IMR-90 (cell line): ENCODE data around the gene ITPKC. TPM values are rescaled to one million over a fixed set of nuclear protein-coding genes. Genes with fewer than 3 reads are reported as not detected.

Experiments used
- ATAC-seq: fragments of 200-7000 bp; cut with Tn5 transposase; 2 replicates; pipeline ENCODE4 v1.9.1; 2020; ENCODE audit warnings: low read depth, mild to moderate bottlenecking, moderate library complexity
- BruUV-seq: library from RNA; stranded (reverse); fragments of 400-500 nt; replicated peaks from 2 replicates; lab custom pipeline; 2021; lab: Mats Ljungman, UMichigan
- CTCF ChIA-PET: fragments of 300-600 bp; formaldehyde crosslinking; extraction: SDS; loops from one replicate; lab custom pipeline; 2021; ENCODE audit warnings: antibody characterized with exemption; lab: Yijun Ruan, JAX
- POLR2A ChIA-PET: fragments of 300-600 bp; sonication (Branson Sonifier 250); formaldehyde crosslinking; loops from one replicate; lab custom pipeline; 2022; ENCODE audit warnings: antibody characterized with exemption; ENCODE audit not compliant: unreplicated experiment; lab: Charles Lee
- DNase-seq: peaks from one replicate; pipeline ENCODE4 v3.0.0; 2013
- H2AFZ ChIP-seq: replicated peaks from 2 replicates; pipeline ENCODE3; 2013; ENCODE audit warnings: low read length, mild to moderate bottlenecking; ENCODE audit not compliant: poor library complexity
- H2AK5ac ChIP-seq: 2 replicates; pipeline ENCODE4 v1.6.1; 2013; ENCODE audit warnings: low read depth, low read length, inconsistent platforms
- H2AK9ac ChIP-seq: replicated peaks from 2 replicates; pipeline ENCODE3; 2013; ENCODE audit warnings: mild to moderate bottlenecking, low read depth, low read length, moderate library complexity; ENCODE audit not compliant: poor library complexity
- H2BK120ac ChIP-seq: 2 replicates; pipeline ENCODE4 v1.6.1; 2013; ENCODE audit warnings: low read depth, low read length, inconsistent platforms
- H2BK15ac ChIP-seq: 3 replicates; pipeline ENCODE4 v1.6.1; 2013; ENCODE audit warnings: low read depth, low read length, inconsistent platforms
- H2BK20ac ChIP-seq: 2 replicates; pipeline ENCODE4 v1.6.1; 2013; ENCODE audit warnings: low read depth, mild to moderate bottlenecking, inconsistent platforms, low read length, moderate library complexity
- H2BK5ac ChIP-seq: 2 replicates; pipeline ENCODE4 v1.6.1; 2013; ENCODE audit warnings: mild to moderate bottlenecking, low read depth, low read length, inconsistent platforms; ENCODE audit not compliant: poor library complexity, severe bottlenecking
- H3K14ac ChIP-seq: replicated peaks from 2 replicates; pipeline ENCODE4 v1.6.1; 2013; ENCODE audit warnings: low read depth, low read length, inconsistent platforms
- H3K18ac ChIP-seq: 2 replicates; pipeline ENCODE4 v1.6.1; 2013; ENCODE audit warnings: low read depth, low read length, control low read depth
- H3K23ac ChIP-seq: 2 replicates; pipeline ENCODE4 v1.6.1; 2013; ENCODE audit warnings: low read depth, low read length, inconsistent platforms
- H3K27ac ChIP-seq: 2 replicates; pipeline ENCODE4 v1.5.1; 2013; ENCODE audit warnings: mild to moderate bottlenecking, control low read depth, low read length; ENCODE audit not compliant: insufficient read depth
- H3K27me3 ChIP-seq: 2 replicates; pipeline ENCODE4 v1.6.1; 2013; ENCODE audit warnings: low read length; ENCODE audit not compliant: control insufficient read depth, insufficient read depth
- H3K36me3 ChIP-seq: 2 replicates; pipeline ENCODE4 v1.6.1; 2013; ENCODE audit warnings: low read length, mixed read lengths; ENCODE audit not compliant: control insufficient read depth, insufficient read depth
- H3K4ac ChIP-seq: 2 replicates; pipeline ENCODE4 v1.6.1; 2013; ENCODE audit warnings: low read depth, low read length, inconsistent platforms
- H3K4me1 ChIP-seq: 2 replicates; pipeline ENCODE4 v1.6.1; 2013; ENCODE audit warnings: low read length, mixed read lengths; ENCODE audit not compliant: control insufficient read depth, insufficient read depth
- H3K4me2 ChIP-seq: 2 replicates; pipeline ENCODE4 v1.6.1; 2013; ENCODE audit warnings: low read depth, mild to moderate bottlenecking, control low read depth, low read length, moderate library complexity
- H3K4me3 ChIP-seq: 2 replicates; pipeline ENCODE4 v1.5.1; 2013; ENCODE audit warnings: low read depth, mild to moderate bottlenecking, control low read depth, low read length, moderate library complexity; ENCODE audit not compliant: insufficient read depth
- H3K56ac ChIP-seq: 2 replicates; pipeline ENCODE4 v1.6.1; 2013; ENCODE audit warnings: low read length, inconsistent platforms; ENCODE audit not compliant: insufficient read depth; ENCODE audit errors: extremely low read depth
- H3K79me1 ChIP-seq, 2 experiments: 2 replicates each; pipeline ENCODE4 v1.6.1; 2013; ENCODE audit warnings: low read length in 2 of 2, inconsistent platforms in 1 of 2, low read depth in 1 of 2
- H3K9ac ChIP-seq: 2 replicates; pipeline ENCODE4 v1.6.1; 2013; ENCODE audit warnings: low read depth, low read length, control low read depth
- H3K9me1 ChIP-seq: 2 replicates; pipeline ENCODE4 v1.6.1; 2013; ENCODE audit warnings: low read length, inconsistent platforms; ENCODE audit not compliant: insufficient read depth
- H3K9me3 ChIP-seq: 2 replicates; pipeline ENCODE4 v1.6.1; 2013; ENCODE audit warnings: low read length; ENCODE audit not compliant: control insufficient read depth, insufficient read depth
- H4K20me1 ChIP-seq: 2 replicates; pipeline ENCODE4 v1.6.1; 2013; ENCODE audit warnings: low read length, inconsistent platforms; ENCODE audit not compliant: insufficient read depth
- H4K5ac ChIP-seq: 2 replicates; pipeline ENCODE4 v1.6.1; 2013; ENCODE audit warnings: mild to moderate bottlenecking, low read depth, low read length, control low read depth
- H4K8ac ChIP-seq, 2 experiments: 2 replicates each; pipeline ENCODE4 v1.6.1; 2013; ENCODE audit warnings: low read depth in 2 of 2, low read length in 2 of 2, control low read depth in 1 of 2, inconsistent platforms in 1 of 2
- H4K91ac ChIP-seq: 2 replicates; pipeline ENCODE4 v1.6.1; 2013; ENCODE audit warnings: low read depth, low read length, inconsistent platforms; ENCODE audit not compliant: insufficient read depth
- BHLHE40 ChIP-seq: fragments of 150-350 bp; IDR thresholded peaks from 2 replicates; pipeline ENCODE4 v1.6.1; 2016; ENCODE audit warnings: mild to moderate bottlenecking, low read depth, low read length
- CEBPB ChIP-seq: IDR thresholded peaks from 2 replicates; pipeline ENCODE4 v1.6.1; 2012; ENCODE audit warnings: low read depth, low read length, improper control_type of control experiment
- CHD1 ChIP-seq: IDR thresholded peaks from 2 replicates; pipeline ENCODE4 v1.6.1; 2012; ENCODE audit warnings: low read depth, low read length, improper control_type of control experiment
- CTCF ChIP-seq: conservative IDR thresholded peaks from 2 replicates; pipeline ENCODE4 v1.5.1; 2012; ENCODE audit warnings: mild to moderate bottlenecking, low read depth, low read length, improper control_type of control experiment
- ELK1 ChIP-seq: fragments of 150-350 bp; IDR thresholded peaks from 2 replicates; pipeline ENCODE4 v1.6.1; 2016; ENCODE audit warnings: low read depth, mild to moderate bottlenecking, low read length, moderate library complexity, borderline replicate concordance
- FOS ChIP-seq: fragments of 150-350 bp; IDR thresholded peaks from 2 replicates; pipeline ENCODE4 v1.6.1; 2016; ENCODE audit warnings: low read depth, low read length
- MAFK ChIP-seq: IDR thresholded peaks from 2 replicates; pipeline ENCODE4 v1.6.1; 2012; ENCODE audit warnings: low read depth, low read length, improper control_type of control experiment
- MAZ ChIP-seq: IDR thresholded peaks from 2 replicates; pipeline ENCODE4 v1.6.1; 2012; ENCODE audit warnings: low read depth, mild to moderate bottlenecking, low read length, improper control_type of control experiment, moderate library complexity, borderline replicate concordance
- MXI1 ChIP-seq: IDR thresholded peaks from 2 replicates; pipeline ENCODE4 v1.6.1; 2012; ENCODE audit warnings: low read depth, mild to moderate bottlenecking, low read length, moderate library complexity, borderline replicate concordance
- NFE2L2 ChIP-seq: fragments of 150-350 bp; IDR thresholded peaks from 2 replicates; pipeline ENCODE4 v1.6.1; 2016; ENCODE audit warnings: low read depth, mild to moderate bottlenecking, low read length
- POLR2A ChIP-seq: IDR thresholded peaks from 2 replicates; pipeline ENCODE4 v1.6.1; 2012; ENCODE audit warnings: mild to moderate bottlenecking, low read depth, low read length
- RAD21 ChIP-seq: IDR thresholded peaks from 2 replicates; pipeline ENCODE4 v1.6.1; 2012; ENCODE audit warnings: low read length, improper control_type of control experiment
- RCOR1 ChIP-seq: IDR thresholded peaks from 2 replicates; pipeline ENCODE4 v1.6.1; 2012; ENCODE audit warnings: mild to moderate bottlenecking, low read length, improper control_type of control experiment; ENCODE audit not compliant: insufficient replicate concordance
- RFX5 ChIP-seq: IDR thresholded peaks from 2 replicates; pipeline ENCODE4 v1.8.0; 2012; ENCODE audit warnings: low read depth, mild to moderate bottlenecking, low read length, moderate library complexity
- SMC3 ChIP-seq: fragments of 150-350 bp; IDR thresholded peaks from 2 replicates; pipeline ENCODE4 v1.6.1; 2016; ENCODE audit warnings: low read depth, mild to moderate bottlenecking, antibody characterized with exemption, low read length, moderate library complexity
- USF2 ChIP-seq: fragments of 150-350 bp; IDR thresholded peaks from 2 replicates; pipeline ENCODE4 v1.6.1; 2017; ENCODE audit warnings: mild to moderate bottlenecking, antibody characterized with exemption, low read length, low read depth
- WGBS, 2 experiments: methylation state at CpG; one replicate each; pipeline versions ENCODE4 v1.1.5 to v1.1.7; 2013; ENCODE audit warnings: missing lambda C conversion rate in 2 of 2; ENCODE audit not compliant: insufficient read length in 1 of 2; ENCODE audit errors: extremely low coverage in 2 of 2; 5-methylcytosine and 5-hydroxymethylcytosine counted together
- dilution Hi-C: fragments of 300-500 bp; cut with HindIII; formaldehyde crosslinking; loops from one replicate; pipeline ENCODE4 v1.14.3; 2018; ENCODE audit warnings: low sequenced_read_pairs; ENCODE audit not compliant: unreplicated experiment
- in situ Hi-C: fragments of 300-500 bp; cut with MboI; formaldehyde crosslinking; loops from 3 replicates; pipeline ENCODE4 v1.14.3; 2019; ENCODE audit warnings: low sequenced_read_pairs, inconsistent platforms, mixed read lengths
- intact Hi-C: fragments of 100-400 bp; cut with micrococcal nuclease; formaldehyde crosslinking; loops from 2 replicates; pipeline ENCODE4 v1.10.0; 2022
- polyA plus RNA-seq, 3 experiments: library from polyadenylated mRNA; depleted of rRNA; stranded (reverse); fragments of >200 nt; gene quantifications; 2 replicates each; pipeline ENCODE4 v1.2.3, GENCODE V29; 2012; ENCODE audit warnings: low replicate concordance in 1 of 3
- total RNA-seq: library from RNA; depleted of rRNA; stranded (reverse); fragments of >200 nt; gene quantifications from 2 replicates; pipeline ENCODE4 v1.2.3, GENCODE V29; 2012

ITPKC gene
- total and polyA plus RNA-seq, 2 of the 4 experiments (the other 2 are of a cell fraction), result 7.7 to 9.4 TPM

- Histone ChIP-seq H2AFZ (no peak overlapping the region), H3K27ac (no peak overlapping the region), H3K36me3 (peaks cover 86% of the 10 kb centered on the region), H3K4ac (no peak overlapping the region), H2BK20ac (no peak overlapping the region), H2AK9ac (no peak overlapping the region), H3K9me1 (peaks cover 9% of the 10 kb centered on the region), H3K4me1 (no peaks in the 10 kb centered on the region), H3K9me3 (peaks cover 2% of the 10 kb centered on the region; the same call in 1 of the 2 replicates), H3K4me2 (no peak overlapping the region), H2BK5ac (no peak overlapping the region), H3K23ac (no peak overlapping the region), H2BK15ac (no peak overlapping the region), H3K18ac (no peak overlapping the region), H4K8ac (no peak overlapping the region), H2AK5ac (no peak overlapping the region), H4K5ac (no peak overlapping the region), H2BK120ac (no peak overlapping the region), H3K56ac (no peak overlapping the region), H3K79me1 (peaks cover 7 to 21% of the 10 kb centered on the region in 2 experiments; a peak in 3 of 4 replicates), H3K9ac (no peak overlapping the region), H3K4me3 (no peak overlapping the region), H3K27me3 (no peaks in the 10 kb centered on the region), H3K14ac (no peak overlapping the region), H4K91ac (no peak overlapping the region), H4K20me1 (0 out of 2 replicates have a peak, but pooled peaks cover 6% of the 10 kb centered on the region)
- in situ Hi-C loops, result loop anchor here (25.0 kb wide), 1 partner anchor 590 kb away; the partner anchor contains the start of gene HNRNPUL1
- POLR2A ChIA-PET, result no interaction called here
- intact Hi-C loops, result no loop called here
- ATAC-seq (no peak), DNase-seq (no peak)
- CTCF ChIA-PET, result no interaction called here
- TF ChIP-seq MXI1 (no peak), CTCF (no peak), FOS (no peak), MAFK (no peak), CEBPB (no peak), CHD1 (no peak), BHLHE40 (no peak), MAZ (no peak), NFE2L2 (no peak), POLR2A (no peak), RCOR1 (no peak), SMC3 (no peak), RFX5 (no peak), ELK1 (no peak), USF2 (no peak), RAD21 (no peak)
- dilution Hi-C loops, result no loop called here
- 88% methylated on average over 2 of the region's 2 CpGs; no CpG with 5 or more reads in 1 of the 2 experiments for WGBS, 2 experiments
- BruUV-seq, result no TSS peak
Measured at GRCh38 chr19:40672038-40672437, 44.9 kb upstream of the ITPKC start.
